GM19025 (cell line): Measurements from ENCODE around the gene CNTNAP2.

ENCODE experiments used
- ATAC-seq: cut with Tn5 transposase; IDR thresholded peaks from one replicate; pipeline ENCODE4 v1.9.1; 2021; ENCODE audit warnings: mild to moderate bottlenecking, low read depth, moderate library complexity; ENCODE audit not compliant: unreplicated experiment

Gene CNTNAP2

GRCh38 chr7:146658604-146659003 is 542.0 kb downstream of the CNTNAP2 start:
- no peak for ATAC-seq

- ATAC-seq: no peak
Measured at GRCh38 chr7:146659732-146660131, 543.1 kb downstream of the CNTNAP2 start.

- ATAC-seq: no peak
Measured at GRCh38 chr7:146660839-146661238, 544.2 kb downstream of the CNTNAP2 start.

DNA sequence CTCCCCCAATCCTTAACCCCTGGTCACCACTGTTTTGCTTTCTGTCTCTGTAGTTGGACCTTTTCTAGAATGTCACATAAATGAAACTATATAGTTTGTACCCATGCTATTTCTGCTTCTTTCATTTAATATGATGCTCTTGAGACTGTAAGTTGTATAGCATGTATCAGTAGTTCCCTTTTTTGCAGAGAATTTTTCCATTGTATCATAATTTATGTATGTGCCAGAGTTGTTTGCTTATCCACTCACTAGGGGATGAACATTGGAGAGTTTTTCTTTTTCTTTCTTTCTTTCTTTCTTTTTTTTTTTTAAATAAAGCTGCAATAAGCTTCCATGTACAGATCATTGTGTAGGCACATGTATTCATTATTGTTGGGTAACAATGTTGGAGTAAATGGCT is 544.8 kb downstream of the CNTNAP2 start:
- ATAC-seq: no peak

DNA sequence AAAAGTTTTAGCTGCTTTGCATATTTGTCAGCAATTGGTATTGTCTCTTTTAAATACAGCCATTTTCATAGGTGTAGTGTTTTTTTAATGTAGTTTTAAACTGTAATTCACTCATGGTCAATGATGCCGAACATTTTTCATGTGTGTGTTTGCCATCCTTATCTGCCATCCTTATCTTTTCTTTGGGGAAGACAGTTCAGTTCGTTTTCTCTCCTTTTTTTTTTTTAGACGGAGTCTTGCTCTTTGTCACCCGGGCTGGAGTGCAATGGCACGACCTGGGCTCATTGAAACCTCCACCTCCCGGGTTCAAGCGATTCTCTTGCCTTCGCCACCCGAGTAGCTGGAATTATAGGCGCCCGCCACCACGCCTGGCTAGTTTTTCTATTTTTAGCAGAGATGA is 545.3 kb downstream of the CNTNAP2 start:
- ATAC-seq: no peak

GRCh38 chr7:146665023-146665422 is 548.4 kb downstream of the CNTNAP2 start:
- no peak for ATAC-seq

GRCh38 chr7:146670532-146670931 is 553.9 kb downstream of the CNTNAP2 start:
- ATAC-seq: no peak

DNA sequence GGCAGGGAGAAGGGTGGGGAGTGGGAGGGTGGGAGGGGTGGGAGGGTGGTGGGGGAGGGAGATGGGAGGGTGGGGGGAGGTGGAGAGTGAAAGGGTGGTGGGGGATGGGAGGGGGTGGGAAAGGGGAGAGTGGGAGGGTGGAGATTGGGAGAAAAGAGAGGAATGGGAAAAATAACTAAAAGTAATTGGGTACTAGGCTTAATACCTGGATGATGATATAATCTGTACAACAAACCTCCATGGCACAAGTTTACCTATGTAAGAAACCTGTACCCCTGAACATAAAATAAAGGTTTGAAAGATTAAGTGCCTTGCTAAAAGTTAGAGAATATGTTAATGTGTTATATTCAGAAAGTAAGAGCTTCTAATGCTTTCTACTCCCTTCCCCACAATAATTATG is 564.9 kb downstream of the CNTNAP2 start:
- no peak for ATAC-seq

- ATAC-seq: no peak
Measured at GRCh38 chr7:146683439-146683838, 566.8 kb downstream of the CNTNAP2 start.

- ATAC-seq: no peak
Measured at GRCh38 chr7:146690987-146691386, 574.4 kb downstream of the CNTNAP2 start.

DNA sequence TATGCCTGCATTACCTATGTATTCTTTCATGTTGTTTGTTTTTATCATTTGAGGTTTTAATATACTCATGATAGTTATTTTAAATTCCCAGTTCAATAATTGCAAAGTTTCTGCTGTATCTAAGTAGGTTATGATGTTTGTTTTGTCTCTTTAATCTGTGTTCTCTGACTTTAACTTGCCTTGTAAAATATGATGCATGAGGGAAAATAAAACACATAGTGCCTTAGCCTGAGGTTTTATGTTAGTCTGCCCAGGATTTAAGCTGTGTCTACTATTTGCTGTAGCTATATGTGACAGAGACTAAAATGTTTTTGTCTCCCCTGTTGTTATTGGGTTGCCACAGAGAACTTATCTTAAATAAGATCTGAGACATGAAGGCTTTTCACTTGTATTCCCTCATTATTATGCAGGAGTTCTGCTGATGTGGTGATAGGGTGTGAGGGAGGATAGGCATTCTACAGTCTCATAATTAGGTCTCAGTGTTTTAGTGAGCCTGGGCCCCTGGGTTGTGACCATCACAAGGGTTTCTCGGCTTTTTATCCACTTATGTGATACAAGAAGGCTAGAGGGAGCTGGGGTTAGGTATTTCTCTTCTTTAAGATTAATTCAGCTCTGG is 582.5 kb downstream of the CNTNAP2 start:
- ATAC-seq: no peak

DNA sequence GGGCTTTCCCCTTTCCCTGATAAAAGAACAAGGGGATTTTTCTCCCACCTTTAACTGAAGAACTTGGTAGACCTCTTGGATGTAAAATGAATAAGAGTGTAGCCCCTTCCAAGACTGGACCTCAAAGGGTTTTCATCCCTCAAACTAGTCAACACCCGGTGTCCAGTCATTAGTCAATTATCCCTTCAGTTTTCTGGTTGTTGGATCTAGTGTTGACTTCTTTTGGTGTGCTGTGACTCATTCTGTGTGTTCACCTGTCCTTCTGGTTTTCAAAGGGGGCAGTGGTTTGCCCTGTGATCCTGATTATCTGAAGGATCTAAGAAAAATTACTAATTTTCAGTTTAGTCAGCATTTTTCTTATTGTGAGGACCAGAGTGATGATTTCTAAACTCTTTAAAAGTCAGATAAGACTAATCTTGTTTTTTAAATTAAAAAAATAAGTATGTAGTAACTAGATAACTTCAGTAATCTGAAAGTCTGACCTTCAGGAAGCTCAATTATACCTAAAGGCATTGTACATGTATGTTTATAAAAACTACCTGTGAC is 583.5 kb downstream of the CNTNAP2 start:
- ATAC-seq: no peak

GRCh38 chr7:146701166-146701565 is 584.6 kb downstream of the CNTNAP2 start:
- no peak for ATAC-seq

DNA sequence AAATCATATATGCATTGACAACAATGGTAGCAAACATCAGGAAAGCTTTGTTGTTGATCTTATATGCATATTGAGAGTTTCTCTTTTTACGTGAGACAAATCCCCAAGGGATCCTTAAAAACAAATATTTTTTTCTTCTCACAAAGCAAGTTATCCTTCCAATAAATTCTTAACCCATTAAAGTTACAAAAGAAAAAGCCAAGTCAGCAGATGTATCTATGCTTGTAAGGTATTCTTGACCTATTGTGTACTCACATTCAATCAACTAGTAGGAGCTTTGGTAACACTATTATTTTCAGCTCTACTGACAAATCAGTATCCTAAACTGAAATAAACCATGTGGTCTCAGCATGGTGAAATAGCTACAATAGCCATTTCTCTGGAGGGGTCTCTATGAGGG is 586.3 kb downstream of the CNTNAP2 start:
- ATAC-seq: no peak

DNA sequence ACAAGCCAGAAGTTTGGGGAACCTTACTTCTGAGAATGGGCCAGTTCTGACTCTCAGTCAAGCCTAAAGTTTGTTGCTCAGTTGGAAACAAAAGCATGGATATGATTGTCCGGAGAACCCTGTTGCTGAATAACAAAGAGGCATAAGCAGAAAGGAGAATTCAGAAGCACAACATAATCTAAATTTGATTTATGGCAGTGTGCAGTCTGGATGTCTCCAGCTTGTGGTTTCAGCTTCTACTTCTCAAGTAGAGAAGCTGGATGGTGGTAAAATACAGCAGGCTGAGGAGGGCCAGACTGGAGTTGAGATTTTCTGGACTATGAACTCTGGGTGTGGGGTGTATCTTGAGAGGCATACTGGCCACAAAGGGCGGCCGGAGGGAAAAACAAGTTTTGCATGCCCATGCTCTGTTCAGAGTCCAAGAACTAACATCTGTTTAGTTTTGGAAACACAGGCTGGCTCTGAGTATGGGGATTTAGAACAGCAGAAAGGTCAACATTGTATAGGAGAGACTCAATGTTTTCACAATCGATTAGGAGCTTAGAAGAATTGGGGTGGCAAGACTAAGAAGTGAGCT is 592.9 kb downstream of the CNTNAP2 start:
- ATAC-seq: no peak

DNA sequence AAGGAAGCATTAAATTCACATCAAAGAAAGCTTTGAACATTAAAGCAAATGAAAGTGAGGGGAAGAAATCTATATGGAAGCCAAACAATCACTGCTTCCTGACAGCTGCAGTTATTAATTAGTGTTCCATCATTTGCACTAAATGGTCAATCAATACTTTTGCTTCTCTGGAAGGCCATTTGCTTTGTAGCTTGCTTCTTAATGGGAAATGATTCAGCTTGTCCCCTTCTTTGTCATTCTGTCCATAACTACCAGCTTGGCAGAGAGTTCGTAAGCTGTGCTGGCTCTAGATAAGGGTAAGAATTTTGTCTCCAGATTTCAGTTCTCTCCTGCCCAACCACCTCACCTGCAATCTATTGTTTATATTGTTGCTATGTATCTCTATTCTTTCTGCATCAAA is 596.6 kb downstream of the CNTNAP2 start:
- no peak for ATAC-seq

- ATAC-seq: no peak
Measured at GRCh38 chr7:146713934-146714333, 597.3 kb downstream of the CNTNAP2 start.

- no peak for ATAC-seq
Measured at GRCh38 chr7:146720195-146720594, 603.6 kb downstream of the CNTNAP2 start.

DNA sequence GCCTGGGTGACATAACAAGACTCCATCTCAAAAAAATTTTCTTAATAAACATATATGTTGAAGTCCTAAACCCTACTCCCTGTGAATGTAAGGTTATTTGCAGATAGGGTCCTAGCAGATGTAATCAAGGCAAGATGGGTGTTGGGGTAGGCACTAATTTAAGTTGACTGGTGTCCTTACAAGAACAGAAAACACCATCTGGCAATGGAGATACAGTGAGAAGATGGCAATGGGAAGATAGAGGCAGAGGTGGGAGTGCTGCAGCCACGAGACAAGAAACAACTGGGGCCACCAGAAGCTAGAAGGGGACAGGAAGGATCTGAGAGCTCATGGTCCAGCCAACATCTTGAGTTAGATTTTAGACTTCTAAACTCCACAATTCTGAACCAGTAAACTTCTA is 606.4 kb downstream of the CNTNAP2 start:
- ATAC-seq: no peak

GRCh38 chr7:146725520-146725919 is 608.9 kb downstream of the CNTNAP2 start:
- no peak for ATAC-seq

GRCh38 chr7:146728141-146728540 is 611.5 kb downstream of the CNTNAP2 start:
- ATAC-seq: no peak

DNA sequence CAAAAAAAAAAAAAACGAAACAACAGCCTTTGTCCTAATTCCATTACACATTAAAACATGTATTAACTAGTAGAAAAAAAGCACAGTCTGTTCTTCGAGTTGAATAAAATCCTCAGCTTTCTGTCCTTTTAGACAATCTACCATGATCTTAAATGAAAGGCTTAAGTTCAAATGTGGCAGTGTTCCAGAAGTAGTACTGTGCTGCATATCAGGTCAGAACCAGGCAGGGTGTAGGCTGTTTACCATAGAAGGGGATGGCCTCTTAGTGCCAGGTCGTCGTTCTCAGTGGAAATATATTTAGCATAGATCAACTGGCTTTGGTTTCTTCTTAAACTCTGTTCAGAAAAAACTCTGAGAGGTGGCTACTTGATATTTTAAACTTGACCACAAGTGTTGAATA is 612.0 kb downstream of the CNTNAP2 start:
- no peak for ATAC-seq
